ENCODE results near the gene TBX19. TPM values are rescaled to one million over a fixed set of nuclear protein-coding genes. Genes with fewer than 3 reads are reported as not detected.

Gene TBX19
- total and polyA plus RNA-seq, 10 of the 15 experiments (the other 5 are each of a cell fraction or from before 2014, with no cell fraction given): 0.13 to 6.9 (median 1.2) TPM

GRCh38 chr1:168330285-168330684 is 49.6 kb downstream of the TBX19 start:
- WGBS (ENCODE audit: insufficient coverage, insufficient replicate concordance, low lambda C conversion rate, missing lambda C conversion rate): 91% methylated on average over 3 of the region's 3 CpGs

GRCh38 chr1:168331569-168331968 is 50.9 kb downstream of the TBX19 start:
- SMC1A ChIA-PET (ENCODE audit: uncharacterized antibody, unreplicated experiment): interaction anchor here (0.9 to 1.3 kb wide), 5 partner anchors 9 to 274 kb away, joined by 3 to 5 read pairs (median 4); no protein-coding TSS in a partner anchor
- TF ChIP-seq FOS (IDR thresholded peaks at IDR 0.05; ENCODE audit: borderline replicate concordance, extremely low read depth, insufficient read length) (no peak), ZBED1 (IDR thresholded peaks at IDR 0.05; ENCODE audit: borderline replicate concordance) (no peak), ZZZ3 (IDR thresholded peaks at IDR 0.05; ENCODE audit: control insufficient read depth, insufficient read length, low read depth) (no peak)
- no peak overlapping the region for H3K27ac ChIP-seq (ENCODE audit: control insufficient read depth, insufficient read depth)
- no peaks in the 10 kb centered on the region for H4K20me1 ChIP-seq (ENCODE audit: control insufficient read depth, insufficient read depth)
- CTCF ChIA-PET: interaction anchor here (0.6 to 5.0 kb wide), 3 partner anchors 11 to 901 kb away, joined by 3 to 43 read pairs (median 11); no protein-coding TSS in a partner anchor
- RAD21 ChIA-PET (ENCODE audit: unreplicated experiment): interaction anchor here (0.7 kb wide), 1 partner anchor 11 kb away, joined by 4 read pairs; no protein-coding TSS in a partner anchor
- no peaks in the 10 kb centered on the region for H3K36me3 ChIP-seq (ENCODE audit: control insufficient read depth in 2 of 2, insufficient read depth in 2 of 2, low read length in 1 of 2)
- POLR2A ChIA-PET: no interaction called here
- H3K4me1 ChIP-seq (ENCODE audit: control insufficient read depth, insufficient read depth, low read length): no peaks in the 10 kb centered on the region
- no peaks in the 10 kb centered on the region for H3K27me3 ChIP-seq (replicated peaks in 1 of 2; ENCODE audit: control insufficient read depth in 2 of 2, insufficient read depth in 2 of 2, low read length in 1 of 2)
- H3K9ac ChIP-seq (ENCODE audit: control insufficient read depth, insufficient read depth, low read length): no peak overlapping the region
- 11% methylated on average over 1 of the region's 1 CpG for WGBS (ENCODE audit: insufficient coverage, insufficient replicate concordance, low lambda C conversion rate, missing lambda C conversion rate)
- no peak for ATAC-seq
- no peaks in the 10 kb centered on the region for H3K79me2 ChIP-seq (ENCODE audit: control insufficient read depth, insufficient read depth, low read length)
- in situ Hi-C loops (cut with MboI) (no loop called here), intact Hi-C loops (cut with micrococcal nuclease; ENCODE audit: unreplicated experiment) (no loop called here)
- no peak for DNase-seq (ENCODE audit: low read depth, low spot score)
- no peak overlapping the region for H2AFZ ChIP-seq (ENCODE audit: control insufficient read depth, low read depth, low read length)
- FAIRE-seq: no peak
- no TSS peak for BruUV-seq (replicated peaks)
- no peak overlapping the region for H3K4me2 ChIP-seq (ENCODE audit: control insufficient read depth, insufficient read depth)
- H3K9me3 ChIP-seq (replicated peaks; ENCODE audit: control insufficient read depth, insufficient read depth, low read length): no peaks in the 10 kb centered on the region
- H3K4me3 ChIP-seq: no peak overlapping the region

More at GRCh38 chr1:168330285-168330684, 49.6 kb downstream of the TBX19 start:
- CTCF ChIA-PET: interaction anchor here (3.3 to 5.0 kb wide), 2 partner anchors 12 to 95 kb away, joined by 11 to 43 read pairs; no protein-coding TSS in a partner anchor
- Histone ChIP-seq H2AFZ (ENCODE audit: control insufficient read depth, low read depth, low read length) (no peak overlapping the region), H3K27me3 (replicated peaks in 1 of 2; ENCODE audit: control insufficient read depth in 2 of 2, insufficient read depth in 2 of 2, low read length in 1 of 2) (no peaks in the 10 kb centered on the region), H3K4me3 (no peak overlapping the region), H3K27ac (ENCODE audit: control insufficient read depth, insufficient read depth) (no peak overlapping the region), H4K20me1 (ENCODE audit: control insufficient read depth, insufficient read depth) (no peaks in the 10 kb centered on the region), H3K9me3 (replicated peaks; ENCODE audit: control insufficient read depth, insufficient read depth, low read length) (no peaks in the 10 kb centered on the region), H3K79me2 (ENCODE audit: control insufficient read depth, insufficient read depth, low read length) (no peaks in the 10 kb centered on the region), H3K4me1 (ENCODE audit: control insufficient read depth, insufficient read depth, low read length) (no peaks in the 10 kb centered on the region), H3K36me3 (ENCODE audit: control insufficient read depth in 2 of 2, insufficient read depth in 2 of 2, low read length in 1 of 2) (no peaks in the 10 kb centered on the region), H3K9ac (ENCODE audit: control insufficient read depth, insufficient read depth, low read length) (no peak overlapping the region), H3K4me2 (ENCODE audit: control insufficient read depth, insufficient read depth) (no peak overlapping the region)
- SMC1A ChIA-PET (ENCODE audit: uncharacterized antibody, unreplicated experiment): interaction anchor here (0.6 to 1.3 kb wide), 6 partner anchors 9 to 275 kb away, joined by 3 to 5 read pairs (median 4); no protein-coding TSS in a partner anchor
- intact Hi-C loops (cut with micrococcal nuclease; ENCODE audit: unreplicated experiment): no loop called here
- RAD21 ChIA-PET (ENCODE audit: unreplicated experiment): interaction anchor here (1.2 kb wide), 1 partner anchor 12 kb away, joined by 5 read pairs; no protein-coding TSS in a partner anchor
- in situ Hi-C loops (cut with MboI): no loop called here
- POLR2A ChIA-PET: no interaction called here
- FAIRE-seq (no peak), DNase-seq (ENCODE audit: low read depth, low spot score) (no peak), ATAC-seq (no peak)
- no peak for TF ChIP-seq SIX5 (IDR thresholded peaks at IDR 0.05; ENCODE audit: low read depth, low read length, severe bottlenecking)
- no peak for TF ChIP-seq GABPA (IDR thresholded peaks at IDR 0.05; ENCODE audit: low read depth)
- no peak for TF ChIP-seq CHD2 (IDR thresholded peaks at IDR 0.05; ENCODE audit: borderline replicate concordance, low read depth, low read length)
- no peak for TF ChIP-seq SIN3A (IDR thresholded peaks at IDR 0.05; ENCODE audit: low read depth, low read length)
- no peak for TF ChIP-seq SP1 (IDR thresholded peaks at IDR 0.05; ENCODE audit: low read depth, low read length)
- no peak for TF ChIP-seq TAF1 (IDR thresholded peaks at IDR 0.05; ENCODE audit: borderline replicate concordance, low read depth, low read length)
- no peak for TF ChIP-seq SMAD1 (IDR thresholded peaks at IDR 0.05; ENCODE audit: low read depth, partially characterized antibody)
- no TSS peak for BruUV-seq (replicated peaks)
